Measurements from ENCODE around the gene MGLL. TPM values are rescaled to one million over a fixed set of nuclear protein-coding genes. Genes with fewer than 3 reads are reported as not detected.

The MGLL gene
- total RNA-seq, 1 experiment from 2014 or later = 2.1 TPM

DNA sequence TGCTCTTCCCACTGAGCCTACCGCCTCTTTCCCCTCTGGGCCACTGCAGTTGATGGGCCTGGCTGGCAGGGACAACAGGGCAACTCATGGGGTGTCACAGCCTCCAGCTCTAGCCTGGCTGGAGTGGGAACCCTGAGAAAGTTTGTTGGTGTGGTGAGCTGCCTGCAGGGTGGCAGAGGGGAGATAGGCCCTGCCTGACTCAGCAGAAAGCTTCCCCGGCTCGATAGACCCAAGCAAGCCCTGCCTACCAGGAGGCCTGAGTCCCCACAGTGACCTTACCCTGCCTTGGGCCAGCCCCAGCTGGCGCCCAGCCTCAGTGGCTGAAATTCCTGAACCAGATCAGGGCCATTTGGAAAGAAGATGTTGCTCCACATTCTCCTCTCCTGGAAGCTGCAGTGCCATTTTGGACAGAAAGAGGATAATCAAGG lies 120.2 kb downstream of the MGLL start:
- no TSS peak for BruUV-seq (replicated peaks)
- H3K27ac ChIP-seq (ENCODE audit: low read length) = no peak overlapping the region
- TF ChIP-seq POLR2AphosphoS5 (IDR thresholded peaks at IDR 0.05; ENCODE audit: low read depth, low read length) (no peak), SIN3A (IDR thresholded peaks at IDR 0.05; ENCODE audit: borderline replicate concordance, insufficient read depth, low read depth, low read length) (no peak), TCF7L2 (IDR thresholded peaks at IDR 0.05; ENCODE audit: low read depth, low read length) (no peak)
- TF ChIP-seq, protein P1, sequence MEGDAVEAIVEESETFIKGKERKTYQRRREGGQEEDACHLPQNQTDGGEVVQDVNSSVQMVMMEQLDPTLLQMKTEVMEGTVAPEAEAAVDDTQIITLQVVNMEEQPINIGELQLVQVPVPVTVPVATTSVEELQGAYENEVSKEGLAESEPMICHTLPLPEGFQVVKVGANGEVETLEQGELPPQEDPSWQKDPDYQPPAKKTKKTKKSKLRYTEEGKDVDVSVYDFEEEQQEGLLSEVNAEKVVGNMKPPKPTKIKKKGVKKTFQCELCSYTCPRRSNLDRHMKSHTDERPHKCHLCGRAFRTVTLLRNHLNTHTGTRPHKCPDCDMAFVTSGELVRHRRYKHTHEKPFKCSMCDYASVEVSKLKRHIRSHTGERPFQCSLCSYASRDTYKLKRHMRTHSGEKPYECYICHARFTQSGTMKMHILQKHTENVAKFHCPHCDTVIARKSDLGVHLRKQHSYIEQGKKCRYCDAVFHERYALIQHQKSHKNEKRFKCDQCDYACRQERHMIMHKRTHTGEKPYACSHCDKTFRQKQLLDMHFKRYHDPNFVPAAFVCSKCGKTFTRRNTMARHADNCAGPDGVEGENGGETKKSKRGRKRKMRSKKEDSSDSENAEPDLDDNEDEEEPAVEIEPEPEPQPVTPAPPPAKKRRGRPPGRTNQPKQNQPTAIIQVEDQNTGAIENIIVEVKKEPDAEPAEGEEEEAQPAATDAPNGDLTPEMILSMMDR (IDR thresholded peaks at IDR 0.05) = no peak
- TF ChIP-seq, protein P2, sequence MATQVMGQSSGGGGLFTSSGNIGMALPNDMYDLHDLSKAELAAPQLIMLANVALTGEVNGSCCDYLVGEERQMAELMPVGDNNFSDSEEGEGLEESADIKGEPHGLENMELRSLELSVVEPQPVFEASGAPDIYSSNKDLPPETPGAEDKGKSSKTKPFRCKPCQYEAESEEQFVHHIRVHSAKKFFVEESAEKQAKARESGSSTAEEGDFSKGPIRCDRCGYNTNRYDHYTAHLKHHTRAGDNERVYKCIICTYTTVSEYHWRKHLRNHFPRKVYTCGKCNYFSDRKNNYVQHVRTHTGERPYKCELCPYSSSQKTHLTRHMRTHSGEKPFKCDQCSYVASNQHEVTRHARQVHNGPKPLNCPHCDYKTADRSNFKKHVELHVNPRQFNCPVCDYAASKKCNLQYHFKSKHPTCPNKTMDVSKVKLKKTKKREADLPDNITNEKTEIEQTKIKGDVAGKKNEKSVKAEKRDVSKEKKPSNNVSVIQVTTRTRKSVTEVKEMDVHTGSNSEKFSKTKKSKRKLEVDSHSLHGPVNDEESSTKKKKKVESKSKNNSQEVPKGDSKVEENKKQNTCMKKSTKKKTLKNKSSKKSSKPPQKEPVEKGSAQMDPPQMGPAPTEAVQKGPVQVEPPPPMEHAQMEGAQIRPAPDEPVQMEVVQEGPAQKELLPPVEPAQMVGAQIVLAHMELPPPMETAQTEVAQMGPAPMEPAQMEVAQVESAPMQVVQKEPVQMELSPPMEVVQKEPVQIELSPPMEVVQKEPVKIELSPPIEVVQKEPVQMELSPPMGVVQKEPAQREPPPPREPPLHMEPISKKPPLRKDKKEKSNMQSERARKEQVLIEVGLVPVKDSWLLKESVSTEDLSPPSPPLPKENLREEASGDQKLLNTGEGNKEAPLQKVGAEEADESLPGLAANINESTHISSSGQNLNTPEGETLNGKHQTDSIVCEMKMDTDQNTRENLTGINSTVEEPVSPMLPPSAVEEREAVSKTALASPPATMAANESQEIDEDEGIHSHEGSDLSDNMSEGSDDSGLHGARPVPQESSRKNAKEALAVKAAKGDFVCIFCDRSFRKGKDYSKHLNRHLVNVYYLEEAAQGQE (IDR thresholded peaks at IDR 0.05; ENCODE audit: insufficient read depth in 1 of 2, low read depth in 2 of 2, low read length in 1 of 2) = no peak
- H3K27me3 ChIP-seq (ENCODE audit: control insufficient read depth, insufficient read depth, low read length) = 0 out of 2 replicates have a peak, but pooled peaks cover 2% of the 10 kb centered on the region
- no peaks in the 10 kb centered on the region for H3K4me1 ChIP-seq (ENCODE audit: control insufficient read depth, insufficient read depth, low read length)
- H3K9me3 ChIP-seq (ENCODE audit: control insufficient read depth, insufficient read depth, low read depth, low read length) = no peaks in the 10 kb centered on the region
- no peaks in the 10 kb centered on the region for H3K36me3 ChIP-seq (ENCODE audit: control insufficient read depth, insufficient read depth, low read length)
- no peak for ATAC-seq
- in situ Hi-C loops (cut with HindIII; ENCODE audit: low pct_unique_long_range_greater_than_20kb, low sequenced_read_pairs) (no loop called here), intact Hi-C loops (cut with micrococcal nuclease; ENCODE audit: unreplicated experiment) (no loop called here)
- ChIA-PET POLR2A (no interaction called here), CTCF (no interaction called here)
- DNase-seq (ENCODE audit: low read depth, low spot score) = no peak
- no peak overlapping the region for H3K4me3 ChIP-seq (ENCODE audit: low read depth in 2 of 2, low read length in 2 of 2)

DNA sequence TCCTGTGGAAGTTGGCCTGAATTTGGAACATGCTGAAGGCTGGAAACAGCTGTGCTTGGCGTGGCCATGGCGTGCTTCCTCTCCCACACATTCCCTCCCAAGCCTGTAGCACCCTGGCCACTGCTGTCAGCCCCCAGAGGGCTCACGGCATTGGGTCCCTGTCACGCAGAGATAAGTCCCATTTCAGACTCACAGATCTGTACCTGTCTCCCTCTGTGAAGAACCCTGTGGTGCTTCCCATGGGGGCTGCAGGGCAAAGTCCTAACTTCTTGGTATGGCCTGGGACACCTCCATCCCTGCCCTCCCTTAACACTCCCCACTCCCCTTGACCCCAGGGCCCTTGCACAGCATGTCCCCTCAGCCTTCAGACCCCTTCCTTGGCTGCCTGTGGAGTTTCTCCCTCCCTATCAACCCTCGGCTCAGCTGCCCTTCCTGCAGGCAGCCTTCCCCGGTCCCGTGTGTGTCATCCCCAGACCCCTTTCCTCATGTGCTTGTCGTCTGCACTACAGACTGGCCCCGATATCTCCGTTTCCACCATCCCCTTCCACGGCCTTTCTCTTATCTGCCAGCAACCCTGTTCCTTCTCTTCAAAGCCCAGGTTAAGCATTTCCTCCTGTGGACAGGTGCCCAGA lies 120.9 kb downstream of the MGLL start:
- POLR2A ChIA-PET = no interaction called here
- Histone ChIP-seq H3K4me1 (ENCODE audit: control insufficient read depth, insufficient read depth, low read length) (no peaks in the 10 kb centered on the region), H3K27me3 (ENCODE audit: control insufficient read depth, insufficient read depth, low read length) (0 out of 2 replicates have a peak, but pooled peaks cover 2% of the 10 kb centered on the region), H3K27ac (ENCODE audit: low read length) (no peak overlapping the region), H3K36me3 (ENCODE audit: control insufficient read depth, insufficient read depth, low read length) (no peaks in the 10 kb centered on the region), H3K4me3 (ENCODE audit: low read depth in 2 of 2, low read length in 2 of 2) (no peak overlapping the region), H3K9me3 (ENCODE audit: control insufficient read depth, insufficient read depth, low read depth, low read length) (no peaks in the 10 kb centered on the region)
- intact Hi-C loops (cut with micrococcal nuclease; ENCODE audit: unreplicated experiment) = no loop called here
- no TSS peak for BruUV-seq (replicated peaks)
- in situ Hi-C loops (cut with HindIII; ENCODE audit: low pct_unique_long_range_greater_than_20kb, low sequenced_read_pairs) = no loop called here
- DNase-seq (ENCODE audit: low read depth, low spot score) (no peak), ATAC-seq (no peak)
- TF ChIP-seq POLR2AphosphoS5 (IDR thresholded peaks at IDR 0.05; ENCODE audit: low read depth, low read length) = no peak
- TF ChIP-seq, protein P2 (IDR thresholded peaks at IDR 0.05; ENCODE audit: insufficient read depth in 1 of 2, low read depth in 2 of 2, low read length in 1 of 2) = no peak
- TF ChIP-seq TCF7L2 (IDR thresholded peaks at IDR 0.05; ENCODE audit: low read depth, low read length) = no peak
- no peak for TF ChIP-seq SIN3A (IDR thresholded peaks at IDR 0.05; ENCODE audit: borderline replicate concordance, insufficient read depth, low read depth, low read length)
- TF ChIP-seq, protein P1 (IDR thresholded peaks at IDR 0.05) = no peak
- CTCF ChIA-PET = no interaction called here
